IMR-90 (cell line): ENCODE measurements around the gene INTS11. TPM values are rescaled to one million over a fixed set of nuclear protein-coding genes. Genes with fewer than 3 reads are reported as not detected.

Experiments used
- ATAC-seq: fragments of 200-7000 bp; cut with Tn5 transposase; 2 replicates; pipeline ENCODE4 v1.9.1; 2020; ENCODE audit warnings: low read depth, mild to moderate bottlenecking, moderate library complexity
- BruUV-seq: library from RNA; stranded (reverse); fragments of 400-500 nt; replicated peaks from 2 replicates; lab custom pipeline; 2021; lab: Mats Ljungman, UMichigan
- CTCF ChIA-PET: fragments of 300-600 bp; formaldehyde crosslinking; extraction: SDS; loops from one replicate; lab custom pipeline; 2021; ENCODE audit warnings: antibody characterized with exemption; lab: Yijun Ruan, JAX
- POLR2A ChIA-PET: fragments of 300-600 bp; sonication (Branson Sonifier 250); formaldehyde crosslinking; loops from one replicate; lab custom pipeline; 2022; ENCODE audit warnings: antibody characterized with exemption; ENCODE audit not compliant: unreplicated experiment; lab: Charles Lee
- DNase-seq: peaks from one replicate; pipeline ENCODE4 v3.0.0; 2013
- H2AFZ ChIP-seq: replicated peaks from 2 replicates; pipeline ENCODE3; 2013; ENCODE audit warnings: low read length, mild to moderate bottlenecking; ENCODE audit not compliant: poor library complexity
- H2AK5ac ChIP-seq: 2 replicates; pipeline ENCODE4 v1.6.1; 2013; ENCODE audit warnings: low read depth, low read length, inconsistent platforms
- H2AK9ac ChIP-seq: replicated peaks from 2 replicates; pipeline ENCODE3; 2013; ENCODE audit warnings: mild to moderate bottlenecking, low read depth, low read length, moderate library complexity; ENCODE audit not compliant: poor library complexity
- H2BK120ac ChIP-seq: 2 replicates; pipeline ENCODE4 v1.6.1; 2013; ENCODE audit warnings: low read depth, low read length, inconsistent platforms
- H2BK15ac ChIP-seq: 3 replicates; pipeline ENCODE4 v1.6.1; 2013; ENCODE audit warnings: low read depth, low read length, inconsistent platforms
- H2BK20ac ChIP-seq: 2 replicates; pipeline ENCODE4 v1.6.1; 2013; ENCODE audit warnings: low read depth, mild to moderate bottlenecking, inconsistent platforms, low read length, moderate library complexity
- H2BK5ac ChIP-seq: 2 replicates; pipeline ENCODE4 v1.6.1; 2013; ENCODE audit warnings: mild to moderate bottlenecking, low read depth, low read length, inconsistent platforms; ENCODE audit not compliant: poor library complexity, severe bottlenecking
- H3K14ac ChIP-seq: replicated peaks from 2 replicates; pipeline ENCODE4 v1.6.1; 2013; ENCODE audit warnings: low read depth, low read length, inconsistent platforms
- H3K18ac ChIP-seq: 2 replicates; pipeline ENCODE4 v1.6.1; 2013; ENCODE audit warnings: low read depth, low read length, control low read depth
- H3K23ac ChIP-seq: 2 replicates; pipeline ENCODE4 v1.6.1; 2013; ENCODE audit warnings: low read depth, low read length, inconsistent platforms
- H3K27ac ChIP-seq: 2 replicates; pipeline ENCODE4 v1.5.1; 2013; ENCODE audit warnings: mild to moderate bottlenecking, control low read depth, low read length; ENCODE audit not compliant: insufficient read depth
- H3K27me3 ChIP-seq: 2 replicates; pipeline ENCODE4 v1.6.1; 2013; ENCODE audit warnings: low read length; ENCODE audit not compliant: control insufficient read depth, insufficient read depth
- H3K36me3 ChIP-seq: 2 replicates; pipeline ENCODE4 v1.6.1; 2013; ENCODE audit warnings: low read length, mixed read lengths; ENCODE audit not compliant: control insufficient read depth, insufficient read depth
- H3K4ac ChIP-seq: 2 replicates; pipeline ENCODE4 v1.6.1; 2013; ENCODE audit warnings: low read depth, low read length, inconsistent platforms
- H3K4me1 ChIP-seq: 2 replicates; pipeline ENCODE4 v1.6.1; 2013; ENCODE audit warnings: low read length, mixed read lengths; ENCODE audit not compliant: control insufficient read depth, insufficient read depth
- H3K4me2 ChIP-seq: 2 replicates; pipeline ENCODE4 v1.6.1; 2013; ENCODE audit warnings: low read depth, mild to moderate bottlenecking, control low read depth, low read length, moderate library complexity
- H3K4me3 ChIP-seq: 2 replicates; pipeline ENCODE4 v1.5.1; 2013; ENCODE audit warnings: low read depth, mild to moderate bottlenecking, control low read depth, low read length, moderate library complexity; ENCODE audit not compliant: insufficient read depth
- H3K56ac ChIP-seq: 2 replicates; pipeline ENCODE4 v1.6.1; 2013; ENCODE audit warnings: low read length, inconsistent platforms; ENCODE audit not compliant: insufficient read depth; ENCODE audit errors: extremely low read depth
- H3K79me1 ChIP-seq, 2 experiments: 2 replicates each; pipeline ENCODE4 v1.6.1; 2013; ENCODE audit warnings: low read length in 2 of 2, inconsistent platforms in 1 of 2, low read depth in 1 of 2
- H3K9ac ChIP-seq: 2 replicates; pipeline ENCODE4 v1.6.1; 2013; ENCODE audit warnings: low read depth, low read length, control low read depth
- H3K9me1 ChIP-seq: 2 replicates; pipeline ENCODE4 v1.6.1; 2013; ENCODE audit warnings: low read length, inconsistent platforms; ENCODE audit not compliant: insufficient read depth
- H3K9me3 ChIP-seq: 2 replicates; pipeline ENCODE4 v1.6.1; 2013; ENCODE audit warnings: low read length; ENCODE audit not compliant: control insufficient read depth, insufficient read depth
- H4K20me1 ChIP-seq: 2 replicates; pipeline ENCODE4 v1.6.1; 2013; ENCODE audit warnings: low read length, inconsistent platforms; ENCODE audit not compliant: insufficient read depth
- H4K5ac ChIP-seq: 2 replicates; pipeline ENCODE4 v1.6.1; 2013; ENCODE audit warnings: mild to moderate bottlenecking, low read depth, low read length, control low read depth
- H4K8ac ChIP-seq, 2 experiments: 2 replicates each; pipeline ENCODE4 v1.6.1; 2013; ENCODE audit warnings: low read depth in 2 of 2, low read length in 2 of 2, control low read depth in 1 of 2, inconsistent platforms in 1 of 2
- H4K91ac ChIP-seq: 2 replicates; pipeline ENCODE4 v1.6.1; 2013; ENCODE audit warnings: low read depth, low read length, inconsistent platforms; ENCODE audit not compliant: insufficient read depth
- BHLHE40 ChIP-seq: fragments of 150-350 bp; IDR thresholded peaks from 2 replicates; pipeline ENCODE4 v1.6.1; 2016; ENCODE audit warnings: mild to moderate bottlenecking, low read depth, low read length
- CEBPB ChIP-seq: IDR thresholded peaks from 2 replicates; pipeline ENCODE4 v1.6.1; 2012; ENCODE audit warnings: low read depth, low read length, improper control_type of control experiment
- CHD1 ChIP-seq: IDR thresholded peaks from 2 replicates; pipeline ENCODE4 v1.6.1; 2012; ENCODE audit warnings: low read depth, low read length, improper control_type of control experiment
- CTCF ChIP-seq: conservative IDR thresholded peaks from 2 replicates; pipeline ENCODE4 v1.5.1; 2012; ENCODE audit warnings: mild to moderate bottlenecking, low read depth, low read length, improper control_type of control experiment
- FOS ChIP-seq: fragments of 150-350 bp; IDR thresholded peaks from 2 replicates; pipeline ENCODE4 v1.6.1; 2016; ENCODE audit warnings: low read depth, low read length
- MAFK ChIP-seq: IDR thresholded peaks from 2 replicates; pipeline ENCODE4 v1.6.1; 2012; ENCODE audit warnings: low read depth, low read length, improper control_type of control experiment
- MAZ ChIP-seq: IDR thresholded peaks from 2 replicates; pipeline ENCODE4 v1.6.1; 2012; ENCODE audit warnings: low read depth, mild to moderate bottlenecking, low read length, improper control_type of control experiment, moderate library complexity, borderline replicate concordance
- MXI1 ChIP-seq: IDR thresholded peaks from 2 replicates; pipeline ENCODE4 v1.6.1; 2012; ENCODE audit warnings: low read depth, mild to moderate bottlenecking, low read length, moderate library complexity, borderline replicate concordance
- POLR2A ChIP-seq: IDR thresholded peaks from 2 replicates; pipeline ENCODE4 v1.6.1; 2012; ENCODE audit warnings: mild to moderate bottlenecking, low read depth, low read length
- RAD21 ChIP-seq: IDR thresholded peaks from 2 replicates; pipeline ENCODE4 v1.6.1; 2012; ENCODE audit warnings: low read length, improper control_type of control experiment
- RCOR1 ChIP-seq: IDR thresholded peaks from 2 replicates; pipeline ENCODE4 v1.6.1; 2012; ENCODE audit warnings: mild to moderate bottlenecking, low read length, improper control_type of control experiment; ENCODE audit not compliant: insufficient replicate concordance
- RFX5 ChIP-seq: IDR thresholded peaks from 2 replicates; pipeline ENCODE4 v1.8.0; 2012; ENCODE audit warnings: low read depth, mild to moderate bottlenecking, low read length, moderate library complexity
- SMC3 ChIP-seq: fragments of 150-350 bp; IDR thresholded peaks from 2 replicates; pipeline ENCODE4 v1.6.1; 2016; ENCODE audit warnings: low read depth, mild to moderate bottlenecking, antibody characterized with exemption, low read length, moderate library complexity
- USF2 ChIP-seq: fragments of 150-350 bp; IDR thresholded peaks from 2 replicates; pipeline ENCODE4 v1.6.1; 2017; ENCODE audit warnings: mild to moderate bottlenecking, antibody characterized with exemption, low read length, low read depth
- WGBS, 2 experiments: methylation state at CpG; one replicate each; pipeline versions ENCODE4 v1.1.5 to v1.1.7; 2013; ENCODE audit warnings: missing lambda C conversion rate in 2 of 2; ENCODE audit not compliant: insufficient read length in 1 of 2; ENCODE audit errors: extremely low coverage in 2 of 2; 5-methylcytosine and 5-hydroxymethylcytosine counted together
- dilution Hi-C: fragments of 300-500 bp; cut with HindIII; formaldehyde crosslinking; loops from one replicate; pipeline ENCODE4 v1.14.3; 2018; ENCODE audit warnings: low sequenced_read_pairs; ENCODE audit not compliant: unreplicated experiment
- in situ Hi-C: fragments of 300-500 bp; cut with MboI; formaldehyde crosslinking; loops from 3 replicates; pipeline ENCODE4 v1.14.3; 2019; ENCODE audit warnings: low sequenced_read_pairs, inconsistent platforms, mixed read lengths
- intact Hi-C: fragments of 100-400 bp; cut with micrococcal nuclease; formaldehyde crosslinking; loops from 2 replicates; pipeline ENCODE4 v1.10.0; 2022
- polyA plus RNA-seq, 3 experiments: library from polyadenylated mRNA; depleted of rRNA; stranded (reverse); fragments of >200 nt; gene quantifications; 2 replicates each; pipeline ENCODE4 v1.2.3, GENCODE V29; 2012; ENCODE audit warnings: low replicate concordance in 1 of 3
- total RNA-seq: library from RNA; depleted of rRNA; stranded (reverse); fragments of >200 nt; gene quantifications from 2 replicates; pipeline ENCODE4 v1.2.3, GENCODE V29; 2012
- TF ChIP-seq, protein P1 (sequence below): fragments of 150-350 bp; IDR thresholded peaks from 2 replicates; pipeline ENCODE4 v1.6.1; 2016; ENCODE audit warnings: low read depth, mild to moderate bottlenecking, low read length, moderate library complexity, borderline replicate concordance

INTS11 gene
- total and polyA plus RNA-seq, 2 of the 4 experiments (the other 2 are of a cell fraction), result 56.1 to 123 TPM

- intact Hi-C loops, result no loop called here
- Histone ChIP-seq H3K27me3 (no peaks in the 10 kb centered on the region), H3K27ac (no peak overlapping the region), H3K79me1 (peaks cover 4 to 25% of the 10 kb centered on the region in 2 experiments; a peak in 3 of 4 replicates), H2BK120ac (no peak overlapping the region), H2BK15ac (no peak overlapping the region), H3K14ac (no peak overlapping the region), H3K4ac (no peak overlapping the region), H2AK5ac (no peak overlapping the region; the same call in 1 of the 2 replicates), H3K36me3 (no peaks in the 10 kb centered on the region), H2BK20ac (no peak overlapping the region), H3K56ac (no peak overlapping the region), H2BK5ac (no peak overlapping the region), H3K9ac (no peak overlapping the region), H2AFZ (no peak overlapping the region), H3K18ac (no peak overlapping the region), H3K4me3 (no peak overlapping the region), H3K23ac (no peak overlapping the region), H3K9me3 (no peaks in the 10 kb centered on the region), H4K5ac (no peak overlapping the region), H3K4me1 (peaks cover 24% of the 10 kb centered on the region), H4K20me1 (no peaks in the 10 kb centered on the region), H3K9me1 (peaks cover 15% of the 10 kb centered on the region), H3K4me2 (no peak overlapping the region), H4K8ac (no peak overlapping the region), H2AK9ac (no peak overlapping the region), H4K91ac (no peak overlapping the region)
- no TSS peak for BruUV-seq
- ChIA-PET CTCF (no interaction called here), POLR2A (no interaction called here)
- 82% methylated on average over 3 of the region's 14 CpGs; no CpG with 5 or more reads in 1 of the 2 experiments for WGBS, 2 experiments
- ATAC-seq (no peak), DNase-seq (no peak)
- TF ChIP-seq MAZ (no peak), MAFK (no peak), SMC3 (no peak), CTCF (no peak), BHLHE40 (no peak), FOS (no peak), CHD1 (no peak), RAD21 (no peak), RFX5 (no peak), RCOR1 (no peak), MXI1 (no peak), CEBPB (no peak), POLR2A (no peak), USF2 (no peak)
- TF ChIP-seq, protein P1, sequence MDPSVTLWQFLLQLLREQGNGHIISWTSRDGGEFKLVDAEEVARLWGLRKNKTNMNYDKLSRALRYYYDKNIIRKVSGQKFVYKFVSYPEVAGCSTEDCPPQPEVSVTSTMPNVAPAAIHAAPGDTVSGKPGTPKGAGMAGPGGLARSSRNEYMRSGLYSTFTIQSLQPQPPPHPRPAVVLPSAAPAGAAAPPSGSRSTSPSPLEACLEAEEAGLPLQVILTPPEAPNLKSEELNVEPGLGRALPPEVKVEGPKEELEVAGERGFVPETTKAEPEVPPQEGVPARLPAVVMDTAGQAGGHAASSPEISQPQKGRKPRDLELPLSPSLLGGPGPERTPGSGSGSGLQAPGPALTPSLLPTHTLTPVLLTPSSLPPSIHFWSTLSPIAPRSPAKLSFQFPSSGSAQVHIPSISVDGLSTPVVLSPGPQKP, result no peak
- in situ Hi-C loops, result no loop called here
- dilution Hi-C loops, result no loop called here
Observed at GRCh38 chr1:1364266-1364665, 39.8 kb upstream of the INTS11 start.
